HEK293 (cell line): ENCODE data around the gene WDR7.

Experiments used
- CTCF ChIA-PET: fragments of 350-600 bp; formaldehyde crosslinking; extraction: SDS; loops from one replicate; lab custom pipeline; 2021; ENCODE audit warnings: antibody characterized with exemption; lab: Yijun Ruan, JAX
- POLR2A ChIA-PET: fragments of 300-600 bp; formaldehyde crosslinking; extraction: SDS; loops from one replicate; lab custom pipeline; 2020; ENCODE audit warnings: antibody characterized with exemption, inconsistent platforms; lab: Yijun Ruan, JAX
- H3K27ac ChIP-seq: fragments of 200-500 bp; sonication (Bioruptor generic); 2 replicates; pipeline ENCODE4 v1.5.1; 2014; ENCODE audit warnings: low read depth, low read length, control low read depth, inconsistent platforms; ENCODE audit errors: extremely low read depth
- H3K36me3 ChIP-seq, 2 experiments: fragments of 200-500 bp in 1 of 2; sonication (Bioruptor generic) in 1 of 2; 1 replicate in 1 of 2; 2 replicates in 1 of 2; pipeline ENCODE4 v1.5.1; 2014 to 2017; ENCODE audit warnings: inconsistent platforms in 2 of 2, low read length in 2 of 2; ENCODE audit not compliant: control insufficient read depth in 2 of 2, insufficient read depth in 1 of 2
- H3K4me1 ChIP-seq: fragments of 200-500 bp; sonication (Bioruptor generic); 2 replicates; pipeline ENCODE4 v1.5.1; 2014; ENCODE audit warnings: mild to moderate bottlenecking, low read length, inconsistent platforms; ENCODE audit not compliant: control insufficient read depth, insufficient read depth
- H3K4me3 ChIP-seq: 2 replicates; pipeline ENCODE4 v1.5.1; 2011; ENCODE audit warnings: low read depth, mild to moderate bottlenecking, control low read depth, low read length, moderate library complexity
- H3K9me3 ChIP-seq: fragments of 200-500 bp; sonication (Bioruptor generic); 2 replicates; pipeline ENCODE4 v1.5.1; 2014; ENCODE audit warnings: low read depth, low read length, inconsistent platforms; ENCODE audit not compliant: control insufficient read depth, insufficient read depth
- FEZF1 ChIP-seq: fragments of 450-650 bp; formaldehyde crosslinking; IDR thresholded peaks from 2 replicates; pipeline ENCODE4 v1.5.1; 2016; ENCODE audit warnings: missing biosample characterization, missing genetic modification characterization
- GFI1B ChIP-seq: fragments of 450-650 bp; formaldehyde crosslinking; IDR thresholded peaks from 2 replicates; pipeline ENCODE4 v1.5.1; 2016; ENCODE audit warnings: missing biosample characterization, missing genetic modification characterization
- GLIS2 ChIP-seq: fragments of 450-650 bp; formaldehyde crosslinking; IDR thresholded peaks from 2 replicates; pipeline ENCODE4 v1.5.1; 2016; ENCODE audit warnings: missing biosample characterization, missing genetic modification characterization
- HOXC10 ChIP-seq: sonication (generic); formaldehyde crosslinking; IDR thresholded peaks from 2 replicates; pipeline ENCODE4 v1.8.1; 2023; ENCODE audit warnings: mild to moderate bottlenecking, missing genetic modification reagents
- SP2 ChIP-seq: fragments of 450-650 bp; formaldehyde crosslinking; IDR thresholded peaks from 2 replicates; pipeline ENCODE4 v1.5.1; 2016; ENCODE audit warnings: missing biosample characterization, missing genetic modification characterization
- SP3 ChIP-seq: fragments of 450-650 bp; formaldehyde crosslinking; IDR thresholded peaks from 2 replicates; pipeline ENCODE4 v1.5.1; 2016; ENCODE audit warnings: missing biosample characterization, missing genetic modification characterization
- YY1 ChIP-seq: fragments of 450-650 bp; formaldehyde crosslinking; IDR thresholded peaks from 2 replicates; pipeline ENCODE4 v1.5.1; 2018; ENCODE audit warnings: missing biosample characterization, missing genetic modification characterization
- ZBTB17 ChIP-seq: fragments of 450-650 bp; formaldehyde crosslinking; IDR thresholded peaks from 2 replicates; pipeline ENCODE4 v1.5.1; 2016; ENCODE audit warnings: missing biosample characterization, missing genetic modification characterization
- ZBTB21 ChIP-seq: fragments of 450-650 bp; formaldehyde crosslinking; IDR thresholded peaks from 2 replicates; pipeline ENCODE4 v1.5.1; 2017; ENCODE audit warnings: missing biosample characterization, missing genetic modification characterization
- ZFP37 ChIP-seq: fragments of 450-650 bp; formaldehyde crosslinking; IDR thresholded peaks from 2 replicates; pipeline ENCODE4 v1.5.1; 2016; ENCODE audit warnings: missing biosample characterization, missing genetic modification characterization
- ZFP41 ChIP-seq: fragments of 450-650 bp; formaldehyde crosslinking; IDR thresholded peaks from 2 replicates; pipeline ENCODE4 v1.5.1; 2016; ENCODE audit warnings: missing biosample characterization, missing genetic modification characterization, borderline replicate concordance
- ZIC2 ChIP-seq: fragments of 450-650 bp; formaldehyde crosslinking; IDR thresholded peaks from 2 replicates; pipeline ENCODE4 v1.5.1; 2016; ENCODE audit warnings: missing biosample characterization, missing genetic modification characterization
- ZNF16 ChIP-seq: fragments of 450-650 bp; formaldehyde crosslinking; IDR thresholded peaks from 2 replicates; pipeline ENCODE4 v1.5.1; 2016; ENCODE audit warnings: low read depth, missing biosample characterization, missing genetic modification characterization
- ZNF184 ChIP-seq: fragments of 450-650 bp; IDR thresholded peaks from 2 replicates; pipeline ENCODE4 v1.5.1; 2018; ENCODE audit warnings: missing biosample characterization, mild to moderate bottlenecking, missing genetic modification characterization
- ZNF19 ChIP-seq: fragments of 450-650 bp; formaldehyde crosslinking; IDR thresholded peaks from 2 replicates; pipeline ENCODE4; 2016; ENCODE audit warnings: missing biosample characterization, missing genetic modification characterization, low read depth
- ZNF2 ChIP-seq: fragments of 450-650 bp; formaldehyde crosslinking; IDR thresholded peaks from 2 replicates; pipeline ENCODE4 v1.5.1; 2016; ENCODE audit warnings: missing biosample characterization, missing genetic modification characterization
- ZNF311 ChIP-seq: fragments of 450-650 bp; formaldehyde crosslinking; IDR thresholded peaks from 2 replicates; pipeline ENCODE4 v1.5.1; 2017; ENCODE audit warnings: missing biosample characterization, missing genetic modification characterization, borderline replicate concordance
- ZNF366 ChIP-seq: fragments of 450-650 bp; formaldehyde crosslinking; conservative IDR thresholded peaks from 2 replicates; pipeline ENCODE4 v1.5.1; 2016; ENCODE audit warnings: missing biosample characterization, missing genetic modification characterization
- ZNF48 ChIP-seq: fragments of 450-650 bp; formaldehyde crosslinking; IDR thresholded peaks from 2 replicates; pipeline ENCODE4 v1.5.1; 2016; ENCODE audit warnings: missing biosample characterization, missing genetic modification characterization
- ZNF548 ChIP-seq: fragments of 450-650 bp; formaldehyde crosslinking; IDR thresholded peaks from 2 replicates; pipeline ENCODE4 v1.5.1; 2016; ENCODE audit warnings: missing biosample characterization, missing genetic modification characterization
- ZNF571 ChIP-seq: fragments of 450-650 bp; formaldehyde crosslinking; IDR thresholded peaks from 2 replicates; pipeline ENCODE4 v1.5.0; 2017; ENCODE audit warnings: missing biosample characterization, missing genetic modification characterization
- ZNF580 ChIP-seq: fragments of 450-650 bp; formaldehyde crosslinking; IDR thresholded peaks from 2 replicates; pipeline ENCODE4 v1.5.1; 2016; ENCODE audit warnings: missing biosample characterization, missing genetic modification characterization
- ZNF629 ChIP-seq: fragments of 450-650 bp; formaldehyde crosslinking; IDR thresholded peaks from 2 replicates; pipeline ENCODE4 v1.5.1; 2017; ENCODE audit warnings: missing biosample characterization, missing genetic modification characterization
- ZNF670 ChIP-seq: fragments of 450-650 bp; formaldehyde crosslinking; IDR thresholded peaks from 2 replicates; pipeline ENCODE4 v1.5.1; 2016; ENCODE audit warnings: missing biosample characterization, missing genetic modification characterization, low read depth
- TF ChIP-seq, protein P1 (sequence below): fragments of 450-650 bp; formaldehyde crosslinking; IDR thresholded peaks from 2 replicates; pipeline ENCODE4 v1.5.1; 2016; ENCODE audit warnings: missing biosample characterization, missing genetic modification characterization
- TF ChIP-seq, protein P2 (sequence below): fragments of 450-650 bp; formaldehyde crosslinking; IDR thresholded peaks from 2 replicates; pipeline ENCODE4 v1.5.1; 2017; ENCODE audit warnings: missing biosample characterization, mild to moderate bottlenecking, missing genetic modification characterization, moderate library complexity
- TF ChIP-seq, protein P3 (sequence below): fragments of 450-650 bp; formaldehyde crosslinking; IDR thresholded peaks from 2 replicates; pipeline ENCODE4 v1.5.1; 2016; ENCODE audit warnings: missing biosample characterization, missing genetic modification characterization

The WDR7 gene

DNA sequence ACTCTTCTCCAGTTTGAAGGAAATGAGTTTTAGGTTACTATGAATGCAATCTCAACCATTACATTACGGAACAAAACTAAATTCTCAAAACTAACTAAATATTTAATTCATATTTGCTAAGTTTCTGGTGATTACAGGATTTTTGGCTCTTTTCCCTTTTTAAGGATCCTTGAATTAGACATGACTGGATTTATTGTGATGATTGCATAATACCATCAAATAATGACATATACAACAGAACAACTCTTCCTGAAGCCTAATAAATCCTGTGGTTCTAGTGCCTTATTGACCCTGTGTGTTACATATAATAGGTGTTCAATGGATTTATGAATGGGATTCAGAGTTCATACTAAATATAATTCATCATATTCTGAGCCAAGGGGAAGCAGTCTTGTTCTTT, 90.5 kb downstream of the WDR7 start:
- ChIA-PET CTCF (interaction anchor here (1.0 kb wide), 1 partner anchor 39 kb away, joined by 3 read pairs; no protein-coding TSS in a partner anchor), POLR2A (no interaction called here)
- H3K4me1 ChIP-seq, result no peaks in the 10 kb centered on the region
- H3K9me3 ChIP-seq, result no peaks in the 10 kb centered on the region
- H3K27ac ChIP-seq, result no peak overlapping the region
- no peaks in the 10 kb centered on the region for H3K36me3 ChIP-seq
- TF ChIP-seq ZNF670 (no peak), SP2 (no peak), ZIC2 (tag by site-specific recombination) (no peak), ZNF311 (tag by site-specific recombination) (no peak), ZNF2 (no peak), ZNF366 (tag by site-specific recombination) (no peak), ZNF571 (no peak), ZNF548 (tag by site-specific recombination) (no peak)
- TF ChIP-seq, protein P1, sequence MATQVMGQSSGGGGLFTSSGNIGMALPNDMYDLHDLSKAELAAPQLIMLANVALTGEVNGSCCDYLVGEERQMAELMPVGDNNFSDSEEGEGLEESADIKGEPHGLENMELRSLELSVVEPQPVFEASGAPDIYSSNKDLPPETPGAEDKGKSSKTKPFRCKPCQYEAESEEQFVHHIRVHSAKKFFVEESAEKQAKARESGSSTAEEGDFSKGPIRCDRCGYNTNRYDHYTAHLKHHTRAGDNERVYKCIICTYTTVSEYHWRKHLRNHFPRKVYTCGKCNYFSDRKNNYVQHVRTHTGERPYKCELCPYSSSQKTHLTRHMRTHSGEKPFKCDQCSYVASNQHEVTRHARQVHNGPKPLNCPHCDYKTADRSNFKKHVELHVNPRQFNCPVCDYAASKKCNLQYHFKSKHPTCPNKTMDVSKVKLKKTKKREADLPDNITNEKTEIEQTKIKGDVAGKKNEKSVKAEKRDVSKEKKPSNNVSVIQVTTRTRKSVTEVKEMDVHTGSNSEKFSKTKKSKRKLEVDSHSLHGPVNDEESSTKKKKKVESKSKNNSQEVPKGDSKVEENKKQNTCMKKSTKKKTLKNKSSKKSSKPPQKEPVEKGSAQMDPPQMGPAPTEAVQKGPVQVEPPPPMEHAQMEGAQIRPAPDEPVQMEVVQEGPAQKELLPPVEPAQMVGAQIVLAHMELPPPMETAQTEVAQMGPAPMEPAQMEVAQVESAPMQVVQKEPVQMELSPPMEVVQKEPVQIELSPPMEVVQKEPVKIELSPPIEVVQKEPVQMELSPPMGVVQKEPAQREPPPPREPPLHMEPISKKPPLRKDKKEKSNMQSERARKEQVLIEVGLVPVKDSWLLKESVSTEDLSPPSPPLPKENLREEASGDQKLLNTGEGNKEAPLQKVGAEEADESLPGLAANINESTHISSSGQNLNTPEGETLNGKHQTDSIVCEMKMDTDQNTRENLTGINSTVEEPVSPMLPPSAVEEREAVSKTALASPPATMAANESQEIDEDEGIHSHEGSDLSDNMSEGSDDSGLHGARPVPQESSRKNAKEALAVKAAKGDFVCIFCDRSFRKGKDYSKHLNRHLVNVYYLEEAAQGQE (tag by site-specific recombination), result no peak
- no peak overlapping the region for H3K4me3 ChIP-seq

GRCh38 chr18:56743115-56743514, 92.0 kb downstream of the WDR7 start:
- Histone ChIP-seq H3K4me3 (no peak overlapping the region), H3K36me3 (no peaks in the 10 kb centered on the region), H3K4me1 (no peaks in the 10 kb centered on the region)
- POLR2A ChIA-PET, result no interaction called here
- CTCF ChIA-PET, result interaction anchor here (0.6 to 0.9 kb wide), 2 partner anchors 160 to 167 kb away, joined by 3 to 4 read pairs; no protein-coding TSS in a partner anchor
- no peak for TF ChIP-seq ZFP37
- no peak for TF ChIP-seq HOXC10
- TF ChIP-seq, protein P2, sequence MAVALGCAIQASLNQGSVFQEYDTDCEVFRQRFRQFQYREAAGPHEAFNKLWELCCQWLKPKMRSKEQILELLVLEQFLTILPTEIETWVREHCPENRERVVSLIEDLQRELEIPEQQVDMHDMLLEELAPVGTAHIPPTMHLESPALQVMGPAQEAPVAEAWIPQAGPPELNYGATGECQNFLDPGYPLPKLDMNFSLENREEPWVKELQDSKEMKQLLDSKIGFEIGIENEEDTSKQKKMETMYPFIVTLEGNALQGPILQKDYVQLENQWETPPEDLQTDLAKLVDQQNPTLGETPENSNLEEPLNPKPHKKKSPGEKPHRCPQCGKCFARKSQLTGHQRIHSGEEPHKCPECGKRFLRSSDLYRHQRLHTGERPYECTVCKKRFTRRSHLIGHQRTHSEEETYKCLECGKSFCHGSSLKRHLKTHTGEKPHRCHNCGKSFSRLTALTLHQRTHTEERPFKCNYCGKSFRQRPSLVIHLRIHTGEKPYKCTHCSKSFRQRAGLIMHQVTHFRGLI (tag by site-specific recombination), result no peak
- no peak for TF ChIP-seq GLIS2 (tag by site-specific recombination)
- no peak for TF ChIP-seq ZNF629 (tag by site-specific recombination)
- TF ChIP-seq ZBTB17 (tag by site-specific recombination), result no peak
- TF ChIP-seq FEZF1 (tag by site-specific recombination), result no peak
- TF ChIP-seq, all 188 proteins: peak for 0
- Histone ChIP-seq H3K27ac (no peak overlapping the region), H3K9me3 (no peaks in the 10 kb centered on the region)

DNA sequence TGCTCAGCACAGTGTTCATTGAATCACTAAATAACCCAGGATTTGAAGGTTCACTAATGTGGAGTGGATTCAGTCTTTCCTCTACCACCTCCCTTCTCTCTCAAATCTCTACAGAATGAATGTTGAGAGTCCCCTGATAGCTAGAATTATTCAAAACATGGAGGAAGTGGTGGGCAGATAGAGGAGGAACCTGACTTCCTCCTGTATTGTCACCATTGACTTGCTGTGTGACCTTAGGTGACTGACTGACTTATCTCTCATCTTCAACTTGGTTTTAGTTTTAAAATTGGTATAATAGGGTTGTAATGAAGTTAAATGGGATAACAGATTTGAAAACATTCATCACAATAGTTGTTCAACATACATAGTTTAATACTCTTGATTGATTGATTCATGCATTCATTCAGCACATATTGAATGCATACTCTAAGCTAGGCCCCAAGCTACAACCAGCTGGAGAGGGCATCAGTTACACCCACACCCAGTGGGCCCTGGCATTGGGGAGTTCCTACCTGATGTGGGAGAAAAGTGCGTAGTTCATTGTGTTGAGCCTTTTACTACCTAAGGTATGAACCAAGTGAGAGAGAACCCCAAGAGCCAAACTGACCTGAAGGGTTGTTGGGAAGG, 96.0 kb downstream of the WDR7 start:
- peaks cover 0 to 3% of the 10 kb centered on the region in 2 experiments; a peak in 1 of 3 replicates for H3K36me3 ChIP-seq
- H3K4me1 ChIP-seq, result no peaks in the 10 kb centered on the region
- no peak overlapping the region for H3K4me3 ChIP-seq
- no peak overlapping the region for H3K27ac ChIP-seq
- ChIA-PET POLR2A (no interaction called here), CTCF (interaction anchor here (0.6 to 1.7 kb wide), 9 partner anchors 43 to 824 kb away, joined by 3 to 6 read pairs (median 4); no protein-coding TSS in a partner anchor)
- H3K9me3 ChIP-seq, result no peaks in the 10 kb centered on the region
- TF ChIP-seq ZBTB21 (tag by site-specific recombination) (no peak), GFI1B (tag by site-specific recombination) (no peak), HOXC10 (no peak), ZFP37 (no peak), ZNF184 (no peak), YY1 (no peak), ZNF580 (tag by site-specific recombination) (no peak), ZNF48 (tag by site-specific recombination) (no peak), ZNF19 (tag by site-specific recombination) (no peak), ZFP41 (tag by site-specific recombination) (no peak), ZNF670 (no peak), ZNF16 (tag by site-specific recombination) (no peak), SP3 (tag by site-specific recombination) (no peak)
- TF ChIP-seq, protein P3, sequence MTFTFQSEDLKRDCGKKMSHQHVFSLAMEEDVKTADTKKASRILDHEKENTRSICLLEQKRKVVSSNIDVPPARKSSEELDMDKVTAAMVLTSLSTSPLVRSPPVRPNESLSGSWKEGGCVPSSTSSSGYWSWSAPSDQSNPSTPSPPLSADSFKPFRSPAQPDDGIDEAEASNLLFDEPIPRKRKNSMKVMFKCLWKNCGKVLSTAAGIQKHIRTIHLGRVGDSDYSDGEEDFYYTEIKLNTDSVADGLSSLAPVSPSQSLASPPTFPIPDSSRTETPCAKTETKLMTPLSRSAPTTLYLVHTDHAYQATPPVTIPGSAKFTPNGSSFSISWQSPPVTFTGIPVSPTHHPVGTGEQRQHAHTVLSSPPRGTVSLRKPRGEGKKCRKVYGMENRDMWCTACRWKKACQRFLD (tag by site-specific recombination), result no peak
